ENCODE measurements around the gene PRDM16. TPM values are rescaled to one million over a fixed set of nuclear protein-coding genes. Genes with fewer than 3 reads are reported as not detected.

The PRDM16 gene
- total and polyA plus RNA-seq, 2 of the 13 experiments (the other 11 are each of a cell fraction or from before 2014, with no cell fraction given) = 0.15 to 0.81 TPM

DNA sequence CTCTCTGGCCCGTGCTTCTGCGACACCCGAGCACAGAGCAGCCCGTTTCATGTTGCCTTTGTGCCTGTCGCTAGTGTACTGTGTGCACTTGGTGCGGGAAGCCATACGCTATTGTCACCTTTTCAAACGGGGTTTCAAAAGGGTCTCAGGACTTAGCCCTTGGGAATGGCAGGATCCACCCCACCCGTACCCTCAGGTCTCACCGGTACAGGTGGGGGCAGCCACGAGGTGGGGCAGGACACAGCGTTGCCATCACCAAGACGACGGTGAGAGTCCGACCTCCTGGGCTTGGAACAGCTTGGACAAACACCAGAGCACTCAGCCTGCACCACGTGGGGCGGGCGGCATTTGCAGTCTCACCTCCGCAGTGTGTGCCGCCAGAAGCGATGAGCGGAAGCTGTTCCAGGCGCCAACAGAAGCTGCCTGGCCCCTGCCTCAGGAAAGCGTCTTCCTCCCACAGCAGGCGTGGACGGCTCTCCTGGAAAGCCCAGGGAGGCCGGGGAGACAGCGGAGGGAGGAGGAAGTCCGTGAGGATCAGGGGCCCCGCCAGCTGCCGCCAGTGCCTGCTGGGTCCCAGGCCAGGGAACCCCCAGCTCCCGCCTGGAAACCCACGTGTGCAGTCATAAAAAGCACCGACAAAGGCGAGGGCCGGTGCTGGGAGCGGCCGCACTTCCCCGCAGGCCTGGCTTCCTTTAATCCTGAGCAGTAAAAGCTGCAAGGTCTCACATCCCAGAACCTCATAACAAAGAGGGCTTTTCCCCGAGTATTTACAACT, 254.2 kb downstream of the PRDM16 start (continued):
- TF ChIP-seq, protein P1, sequence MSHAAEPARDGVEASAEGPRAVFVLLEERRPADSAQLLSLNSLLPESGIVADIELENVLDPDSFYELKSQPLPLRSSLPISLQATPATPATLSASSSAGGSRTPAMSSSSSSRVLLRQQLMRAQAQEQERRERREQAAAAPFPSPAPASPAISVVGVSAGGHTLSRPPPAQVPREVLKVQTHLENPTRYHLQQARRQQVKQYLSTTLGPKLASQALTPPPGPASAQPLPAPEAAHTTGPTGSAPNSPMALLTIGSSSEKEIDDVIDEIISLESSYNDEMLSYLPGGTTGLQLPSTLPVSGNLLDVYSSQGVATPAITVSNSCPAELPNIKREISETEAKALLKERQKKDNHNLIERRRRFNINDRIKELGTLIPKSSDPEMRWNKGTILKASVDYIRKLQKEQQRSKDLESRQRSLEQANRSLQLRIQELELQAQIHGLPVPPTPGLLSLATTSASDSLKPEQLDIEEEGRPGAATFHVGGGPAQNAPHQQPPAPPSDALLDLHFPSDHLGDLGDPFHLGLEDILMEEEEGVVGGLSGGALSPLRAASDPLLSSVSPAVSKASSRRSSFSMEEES (CRISPR knock-in tag; IDR thresholded peaks at IDR 0.05) = no peak
- TF ChIP-seq ZNF841 (CRISPR knock-in tag; IDR thresholded peaks at IDR 0.05; ENCODE audit: borderline replicate concordance) (no peak), THAP11 (CRISPR knock-in tag; IDR thresholded peaks at IDR 0.05) (no peak), FOSL1 (CRISPR knock-in tag; IDR thresholded peaks at IDR 0.05; ENCODE audit: borderline replicate concordance) (no peak; the same call in 1 of the 2 replicates), RCOR2 (CRISPR knock-in tag; IDR thresholded peaks at IDR 0.05) (no peak), ATM (IDR thresholded peaks at IDR 0.05; ENCODE audit: borderline replicate concordance) (no peak), PCBP1 (IDR thresholded peaks at IDR 0.05; ENCODE audit: borderline replicate concordance, low read depth, low read length) (0 out of 2 replicates have a peak, but pooled peaks have one; percentile 11), ZNF737 (CRISPR knock-in tag; IDR thresholded peaks at IDR 0.05; ENCODE audit: borderline replicate concordance) (no peak), SPEN (CRISPR knock-in tag; IDR thresholded peaks at IDR 0.05; ENCODE audit: low read depth) (peak; percentile 71), ZNF563 (CRISPR knock-in tag; IDR thresholded peaks at IDR 0.05) (no peak), ZMAT3 (CRISPR knock-in tag; conservative IDR thresholded peaks at IDR 0.05) (no peak)
- TF ChIP-seq, protein P2, sequence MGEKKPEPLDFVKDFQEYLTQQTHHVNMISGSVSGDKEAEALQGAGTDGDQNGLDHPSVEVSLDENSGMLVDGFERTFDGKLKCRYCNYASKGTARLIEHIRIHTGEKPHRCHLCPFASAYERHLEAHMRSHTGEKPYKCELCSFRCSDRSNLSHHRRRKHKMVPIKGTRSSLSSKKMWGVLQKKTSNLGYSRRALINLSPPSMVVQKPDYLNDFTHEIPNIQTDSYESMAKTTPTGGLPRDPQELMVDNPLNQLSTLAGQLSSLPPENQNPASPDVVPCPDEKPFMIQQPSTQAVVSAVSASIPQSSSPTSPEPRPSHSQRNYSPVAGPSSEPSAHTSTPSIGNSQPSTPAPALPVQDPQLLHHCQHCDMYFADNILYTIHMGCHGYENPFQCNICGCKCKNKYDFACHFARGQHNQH (CRISPR knock-in tag; IDR thresholded peaks at IDR 0.05) = peak; percentile 73
- TF ChIP-seq, protein P3, sequence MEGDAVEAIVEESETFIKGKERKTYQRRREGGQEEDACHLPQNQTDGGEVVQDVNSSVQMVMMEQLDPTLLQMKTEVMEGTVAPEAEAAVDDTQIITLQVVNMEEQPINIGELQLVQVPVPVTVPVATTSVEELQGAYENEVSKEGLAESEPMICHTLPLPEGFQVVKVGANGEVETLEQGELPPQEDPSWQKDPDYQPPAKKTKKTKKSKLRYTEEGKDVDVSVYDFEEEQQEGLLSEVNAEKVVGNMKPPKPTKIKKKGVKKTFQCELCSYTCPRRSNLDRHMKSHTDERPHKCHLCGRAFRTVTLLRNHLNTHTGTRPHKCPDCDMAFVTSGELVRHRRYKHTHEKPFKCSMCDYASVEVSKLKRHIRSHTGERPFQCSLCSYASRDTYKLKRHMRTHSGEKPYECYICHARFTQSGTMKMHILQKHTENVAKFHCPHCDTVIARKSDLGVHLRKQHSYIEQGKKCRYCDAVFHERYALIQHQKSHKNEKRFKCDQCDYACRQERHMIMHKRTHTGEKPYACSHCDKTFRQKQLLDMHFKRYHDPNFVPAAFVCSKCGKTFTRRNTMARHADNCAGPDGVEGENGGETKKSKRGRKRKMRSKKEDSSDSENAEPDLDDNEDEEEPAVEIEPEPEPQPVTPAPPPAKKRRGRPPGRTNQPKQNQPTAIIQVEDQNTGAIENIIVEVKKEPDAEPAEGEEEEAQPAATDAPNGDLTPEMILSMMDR (CRISPR knock-in tag; IDR thresholded peaks at IDR 0.05) = peak; percentile 42
- TF ChIP-seq, protein P4, sequence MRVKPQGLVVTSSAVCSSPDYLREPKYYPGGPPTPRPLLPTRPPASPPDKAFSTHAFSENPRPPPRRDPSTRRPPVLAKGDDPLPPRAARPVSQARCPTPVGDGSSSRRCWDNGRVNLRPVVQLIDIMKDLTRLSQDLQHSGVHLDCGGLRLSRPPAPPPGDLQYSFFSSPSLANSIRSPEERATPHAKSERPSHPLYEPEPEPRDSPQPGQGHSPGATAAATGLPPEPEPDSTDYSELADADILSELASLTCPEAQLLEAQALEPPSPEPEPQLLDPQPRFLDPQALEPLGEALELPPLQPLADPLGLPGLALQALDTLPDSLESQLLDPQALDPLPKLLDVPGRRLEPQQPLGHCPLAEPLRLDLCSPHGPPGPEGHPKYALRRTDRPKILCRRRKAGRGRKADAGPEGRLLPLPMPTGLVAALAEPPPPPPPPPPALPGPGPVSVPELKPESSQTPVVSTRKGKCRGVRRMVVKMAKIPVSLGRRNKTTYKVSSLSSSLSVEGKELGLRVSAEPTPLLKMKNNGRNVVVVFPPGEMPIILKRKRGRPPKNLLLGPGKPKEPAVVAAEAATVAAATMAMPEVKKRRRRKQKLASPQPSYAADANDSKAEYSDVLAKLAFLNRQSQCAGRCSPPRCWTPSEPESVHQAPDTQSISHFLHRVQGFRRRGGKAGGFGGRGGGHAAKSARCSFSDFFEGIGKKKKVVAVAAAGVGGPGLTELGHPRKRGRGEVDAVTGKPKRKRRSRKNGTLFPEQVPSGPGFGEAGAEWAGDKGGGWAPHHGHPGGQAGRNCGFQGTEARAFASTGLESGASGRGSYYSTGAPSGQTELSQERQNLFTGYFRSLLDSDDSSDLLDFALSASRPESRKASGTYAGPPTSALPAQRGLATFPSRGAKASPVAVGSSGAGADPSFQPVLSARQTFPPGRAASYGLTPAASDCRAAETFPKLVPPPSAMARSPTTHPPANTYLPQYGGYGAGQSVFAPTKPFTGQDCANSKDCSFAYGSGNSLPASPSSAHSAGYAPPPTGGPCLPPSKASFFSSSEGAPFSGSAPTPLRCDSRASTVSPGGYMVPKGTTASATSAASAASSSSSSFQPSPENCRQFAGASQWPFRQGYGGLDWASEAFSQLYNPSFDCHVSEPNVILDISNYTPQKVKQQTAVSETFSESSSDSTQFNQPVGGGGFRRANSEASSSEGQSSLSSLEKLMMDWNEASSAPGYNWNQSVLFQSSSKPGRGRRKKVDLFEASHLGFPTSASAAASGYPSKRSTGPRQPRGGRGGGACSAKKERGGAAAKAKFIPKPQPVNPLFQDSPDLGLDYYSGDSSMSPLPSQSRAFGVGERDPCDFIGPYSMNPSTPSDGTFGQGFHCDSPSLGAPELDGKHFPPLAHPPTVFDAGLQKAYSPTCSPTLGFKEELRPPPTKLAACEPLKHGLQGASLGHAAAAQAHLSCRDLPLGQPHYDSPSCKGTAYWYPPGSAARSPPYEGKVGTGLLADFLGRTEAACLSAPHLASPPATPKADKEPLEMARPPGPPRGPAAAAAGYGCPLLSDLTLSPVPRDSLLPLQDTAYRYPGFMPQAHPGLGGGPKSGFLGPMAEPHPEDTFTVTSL (CRISPR knock-in tag; IDR thresholded peaks at IDR 0.05; ENCODE audit: borderline replicate concordance) = 0 out of 2 replicates have a peak, but pooled peaks have one; percentile 22
- TF ChIP-seq, protein P5, sequence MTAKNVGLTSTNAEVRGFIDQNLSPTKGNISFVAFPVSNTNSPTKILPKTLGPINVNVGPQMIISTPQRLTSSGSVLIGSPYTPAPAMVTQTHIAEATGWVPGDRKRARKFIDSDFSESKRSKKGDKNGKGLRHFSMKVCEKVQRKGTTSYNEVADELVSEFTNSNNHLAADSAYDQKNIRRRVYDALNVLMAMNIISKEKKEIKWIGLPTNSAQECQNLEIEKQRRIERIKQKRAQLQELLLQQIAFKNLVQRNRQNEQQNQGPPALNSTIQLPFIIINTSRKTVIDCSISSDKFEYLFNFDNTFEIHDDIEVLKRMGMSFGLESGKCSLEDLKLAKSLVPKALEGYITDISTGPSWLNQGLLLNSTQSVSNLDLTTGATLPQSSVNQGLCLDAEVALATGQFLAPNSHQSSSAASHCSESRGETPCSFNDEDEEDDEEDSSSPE (CRISPR knock-in tag; IDR thresholded peaks at IDR 0.05) = peak; percentile 83
- TF ChIP-seq, protein P6, sequence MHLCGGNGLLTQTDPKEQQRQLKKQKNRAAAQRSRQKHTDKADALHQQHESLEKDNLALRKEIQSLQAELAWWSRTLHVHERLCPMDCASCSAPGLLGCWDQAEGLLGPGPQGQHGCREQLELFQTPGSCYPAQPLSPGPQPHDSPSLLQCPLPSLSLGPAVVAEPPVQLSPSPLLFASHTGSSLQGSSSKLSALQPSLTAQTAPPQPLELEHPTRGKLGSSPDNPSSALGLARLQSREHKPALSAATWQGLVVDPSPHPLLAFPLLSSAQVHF (CRISPR knock-in tag; IDR thresholded peaks at IDR 0.05) = no peak
